ENCODE results near the gene EFCAB12. TPM values are rescaled to one million over a fixed set of nuclear protein-coding genes. Genes with fewer than 3 reads are reported as not detected.
A peak's percentile ranks its signal among the peaks of the same experiment; 100 is the strongest.
"Not testable (repeated sequence)": the region's sequence is repeated elsewhere in the genome, so short reads cannot be mapped to it uniquely, and the experiment has no call there.

EFCAB12 gene
- total RNA-seq, 4 donors from 2014 or later, result not detected

- DNase-seq (no peak), ATAC-seq (no peak)
- H3K9me3 ChIP-seq, result no peaks in the 10 kb centered on the region
- no peaks in the 10 kb centered on the region for H3K27me3 ChIP-seq
- peaks cover 6 to 10% of the 10 kb centered on the region in 2 donors for H3K4me1 ChIP-seq
- in situ Hi-C loops (cut with MboI; ENCODE audit: low sequenced_read_pairs in 4 of 4) (no loop called here), intact Hi-C loops (cut with DNase I; ENCODE audit: low total_unique reads) (no loop called here)
- H3K4me3 ChIP-seq, result no peak overlapping the region
- H3K27ac ChIP-seq, result peak overlapping the region in 1 of 4 donors; percentile 12
- no peak for TF ChIP-seq POLR2A (IDR thresholded peaks at IDR 0.05)
- TF ChIP-seq, protein P1, sequence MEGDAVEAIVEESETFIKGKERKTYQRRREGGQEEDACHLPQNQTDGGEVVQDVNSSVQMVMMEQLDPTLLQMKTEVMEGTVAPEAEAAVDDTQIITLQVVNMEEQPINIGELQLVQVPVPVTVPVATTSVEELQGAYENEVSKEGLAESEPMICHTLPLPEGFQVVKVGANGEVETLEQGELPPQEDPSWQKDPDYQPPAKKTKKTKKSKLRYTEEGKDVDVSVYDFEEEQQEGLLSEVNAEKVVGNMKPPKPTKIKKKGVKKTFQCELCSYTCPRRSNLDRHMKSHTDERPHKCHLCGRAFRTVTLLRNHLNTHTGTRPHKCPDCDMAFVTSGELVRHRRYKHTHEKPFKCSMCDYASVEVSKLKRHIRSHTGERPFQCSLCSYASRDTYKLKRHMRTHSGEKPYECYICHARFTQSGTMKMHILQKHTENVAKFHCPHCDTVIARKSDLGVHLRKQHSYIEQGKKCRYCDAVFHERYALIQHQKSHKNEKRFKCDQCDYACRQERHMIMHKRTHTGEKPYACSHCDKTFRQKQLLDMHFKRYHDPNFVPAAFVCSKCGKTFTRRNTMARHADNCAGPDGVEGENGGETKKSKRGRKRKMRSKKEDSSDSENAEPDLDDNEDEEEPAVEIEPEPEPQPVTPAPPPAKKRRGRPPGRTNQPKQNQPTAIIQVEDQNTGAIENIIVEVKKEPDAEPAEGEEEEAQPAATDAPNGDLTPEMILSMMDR (IDR thresholded peaks at IDR 0.05 in 4 of 5, conservative IDR thresholded peaks at IDR 0.05 in 1 of 5), result no peak
- peaks cover 0 to 25% of the 10 kb centered on the region in 2 donors for H3K36me3 ChIP-seq
Measured at GRCh38 chr3:129393271-129393670, 35.2 kb downstream of the EFCAB12 start.

- H3K4me3 ChIP-seq; DNase-seq; ATAC-seq; intact Hi-C loops (cut with DNase I; ENCODE audit: low total_unique reads); in situ Hi-C loops (cut with MboI; ENCODE audit: low sequenced_read_pairs in 4 of 4); H3K4me1 ChIP-seq; H3K27me3 ChIP-seq; H3K9me3 ChIP-seq: not testable (repeated sequence)
- H3K27ac ChIP-seq, result peak overlapping the region in 1 of 4 donors; percentile 31
- H3K36me3 ChIP-seq, result peaks cover 0 to 25% of the 10 kb centered on the region in 2 donors
Measured at GRCh38 chr3:129392106-129392887, 36.1 kb downstream of the EFCAB12 start.

- H3K9me3 ChIP-seq; ATAC-seq; H3K4me3 ChIP-seq; DNase-seq; in situ Hi-C loops (cut with MboI; ENCODE audit: low sequenced_read_pairs in 4 of 4); H3K4me1 ChIP-seq; intact Hi-C loops (cut with DNase I; ENCODE audit: low total_unique reads); H3K27me3 ChIP-seq: not testable (repeated sequence)
- H3K27ac ChIP-seq, result peak overlapping the region in 2 of 4 donors; percentile 19 to 29
- H3K36me3 ChIP-seq, result peaks cover 0 to 30% of the 10 kb centered on the region in 2 donors
Measured at GRCh38 chr3:129391583-129391982, 36.9 kb downstream of the EFCAB12 start.

- Histone ChIP-seq H3K4me3 (no peak overlapping the region), H3K4me1 (no peaks in the 10 kb centered on the region), H3K9me3 (no peaks in the 10 kb centered on the region), H3K27me3 (no peaks in the 10 kb centered on the region), H3K36me3 (peaks cover 0 to 30% of the 10 kb centered on the region in 2 donors), H3K27ac (peak overlapping the region in 3 of 4 donors; percentile 38 to 51 (median 50))
- intact Hi-C loops (cut with DNase I; ENCODE audit: low total_unique reads), result no loop called here
- TF ChIP-seq, protein P1 (IDR thresholded peaks at IDR 0.05 in 4 of 5, conservative IDR thresholded peaks at IDR 0.05 in 1 of 5), result no peak
- TF ChIP-seq POLR2A (IDR thresholded peaks at IDR 0.05), result no peak
- ATAC-seq (no peak), DNase-seq (no peak)
- in situ Hi-C loops (cut with MboI; ENCODE audit: low sequenced_read_pairs in 4 of 4), result no loop called here
Measured at GRCh38 chr3:129389572-129389937, 38.9 kb downstream of the EFCAB12 start.

DNA sequence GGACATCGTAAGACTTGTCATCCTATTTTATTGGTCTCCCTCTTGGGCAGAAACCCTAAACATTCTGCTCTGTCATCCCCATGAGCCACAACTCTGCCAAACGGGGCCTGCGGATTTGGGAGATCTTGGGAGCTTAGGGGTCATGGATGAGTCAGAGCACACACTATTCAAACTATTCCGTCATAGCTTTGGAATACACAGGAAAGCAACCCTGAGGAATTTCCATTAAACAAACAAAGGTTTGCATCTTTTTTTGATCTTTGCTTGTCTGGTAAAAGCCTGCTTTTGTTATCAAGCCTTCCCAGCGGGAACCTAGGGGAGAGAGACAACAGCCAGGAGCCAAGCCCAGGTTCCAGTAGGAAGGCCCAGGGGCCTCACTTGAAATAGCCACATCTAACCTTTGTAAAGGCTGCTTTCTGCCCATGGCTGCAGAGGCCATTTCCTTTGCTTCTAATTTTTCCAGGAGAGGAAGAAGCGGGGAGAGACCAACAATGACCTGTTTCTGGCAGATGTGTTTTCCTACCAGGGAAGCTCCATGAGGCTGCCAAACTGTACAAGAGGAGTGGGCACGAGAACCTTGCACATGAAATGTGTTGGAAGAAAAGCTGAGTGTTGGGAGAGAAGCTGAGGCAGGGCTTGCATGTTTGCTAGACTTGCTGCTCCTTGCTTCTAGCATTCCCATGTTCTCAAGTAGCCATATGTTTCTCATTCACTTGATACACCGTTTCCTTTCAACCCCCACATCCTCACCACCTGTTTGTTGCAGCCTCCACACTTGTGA lies 39.5 kb downstream of the EFCAB12 start:
- in situ Hi-C loops (cut with MboI; ENCODE audit: low sequenced_read_pairs in 4 of 4); H3K4me1 ChIP-seq; intact Hi-C loops (cut with DNase I; ENCODE audit: low total_unique reads); DNase-seq; H3K4me3 ChIP-seq; H3K27me3 ChIP-seq; H3K9me3 ChIP-seq: not testable (repeated sequence)
- peak; percentile 35 to 46 for ATAC-seq
- peaks cover 0 to 30% of the 10 kb centered on the region in 2 donors for H3K36me3 ChIP-seq
- peak overlapping the region; percentile 24 to 63 (median 56) for H3K27ac ChIP-seq

DNA sequence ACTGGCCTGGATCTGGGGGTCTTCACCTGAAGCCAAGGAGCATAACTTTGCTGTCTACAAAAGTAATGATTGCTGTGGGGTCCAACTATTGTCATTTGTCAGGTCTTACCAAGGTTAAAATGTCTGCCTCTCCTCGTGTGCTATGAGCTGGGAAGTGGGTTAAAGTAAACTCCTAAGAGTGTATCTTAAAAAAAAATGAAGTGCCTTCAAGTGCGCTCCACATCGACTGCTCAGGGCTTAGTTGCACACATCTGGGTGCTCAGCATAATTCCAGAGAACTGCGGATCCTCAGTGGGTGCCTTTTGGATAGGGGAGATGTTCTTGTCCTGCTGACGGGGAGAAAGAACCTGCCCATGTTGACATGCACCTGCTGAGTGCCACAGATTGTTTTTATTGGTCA lies 40.9 kb downstream of the EFCAB12 start:
- TF ChIP-seq POLR2A (IDR thresholded peaks at IDR 0.05), result no peak
- TF ChIP-seq, protein P1 (IDR thresholded peaks at IDR 0.05 in 4 of 5, conservative IDR thresholded peaks at IDR 0.05 in 1 of 5), result no peak
- peak overlapping the region in 1 of 4 donors; percentile 63 for H3K27ac ChIP-seq
- intact Hi-C loops (cut with DNase I; ENCODE audit: low total_unique reads), result no loop called here

More for the DNA sequence above, 40.9 kb downstream of the EFCAB12 start:
- no peaks in the 10 kb centered on the region for H3K9me3 ChIP-seq
- no peak overlapping the region for H3K4me3 ChIP-seq
- in situ Hi-C loops (cut with MboI; ENCODE audit: low sequenced_read_pairs in 4 of 4), result no loop called here
- DNase-seq (no peak), ATAC-seq (no peak)
- H3K36me3 ChIP-seq, result peaks cover 0 to 26% of the 10 kb centered on the region in 2 donors
- H3K4me1 ChIP-seq, result no peaks in the 10 kb centered on the region
- no peaks in the 10 kb centered on the region for H3K27me3 ChIP-seq

All from gastrocnemius medialis (tissue), 4 donors.